Esophagus muscularis mucosa (tissue), 3 donors: ENCODE results near the gene RIN3.

Experiments used
- POLR2A ChIP-seq: fragments of 450-650 bp; IDR thresholded peaks from one replicate; pipeline ENCODE4 v1.6.1; 2017; ENCODE audit warnings: antibody characterized with exemption, moderate library complexity, mild to moderate bottlenecking, low read depth
- TF ChIP-seq, protein P1 (sequence below), 3 experiments: fragments of 200-600 bp in 2 of 3; fragments of 450-650 bp in 1 of 3; sonication (generic) in 2 of 3; IDR thresholded peaks; one replicate each; pipeline ENCODE4 v1.5.1; 2017 to 2019; ENCODE audit warnings: antibody characterized with exemption in 3 of 3, mild to moderate bottlenecking in 2 of 3, moderate library complexity in 1 of 3

DNA sequence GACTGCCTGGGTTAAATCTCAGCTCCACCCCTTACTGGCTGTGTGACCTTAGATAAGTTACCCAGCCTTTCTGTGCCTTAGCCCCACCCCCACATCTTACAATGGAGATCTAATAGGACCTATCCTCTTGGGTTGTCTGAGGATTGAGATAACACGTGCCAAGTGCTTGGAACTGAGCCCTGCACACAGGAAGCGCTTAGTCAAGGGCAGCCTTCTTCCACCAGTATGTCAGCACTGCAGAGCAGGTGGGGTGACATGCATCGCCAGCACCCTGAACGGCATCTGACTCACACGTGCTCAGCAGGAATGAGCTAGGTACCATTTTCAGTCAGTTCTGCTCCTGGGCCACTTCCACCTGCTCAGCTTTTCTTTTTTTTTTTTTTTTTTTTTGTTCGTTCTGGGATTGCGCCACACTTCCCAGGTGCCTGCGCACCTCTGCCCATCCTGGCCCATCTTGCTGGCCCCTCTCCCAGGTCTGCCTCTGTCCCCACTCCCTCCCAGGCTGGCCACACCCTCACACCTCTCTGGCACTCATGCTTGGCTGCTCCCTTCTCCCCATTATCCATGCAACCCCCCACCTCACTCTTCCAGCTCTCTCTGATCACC, 215.3 kb downstream of the RIN3 start:
- TF ChIP-seq, protein P1, sequence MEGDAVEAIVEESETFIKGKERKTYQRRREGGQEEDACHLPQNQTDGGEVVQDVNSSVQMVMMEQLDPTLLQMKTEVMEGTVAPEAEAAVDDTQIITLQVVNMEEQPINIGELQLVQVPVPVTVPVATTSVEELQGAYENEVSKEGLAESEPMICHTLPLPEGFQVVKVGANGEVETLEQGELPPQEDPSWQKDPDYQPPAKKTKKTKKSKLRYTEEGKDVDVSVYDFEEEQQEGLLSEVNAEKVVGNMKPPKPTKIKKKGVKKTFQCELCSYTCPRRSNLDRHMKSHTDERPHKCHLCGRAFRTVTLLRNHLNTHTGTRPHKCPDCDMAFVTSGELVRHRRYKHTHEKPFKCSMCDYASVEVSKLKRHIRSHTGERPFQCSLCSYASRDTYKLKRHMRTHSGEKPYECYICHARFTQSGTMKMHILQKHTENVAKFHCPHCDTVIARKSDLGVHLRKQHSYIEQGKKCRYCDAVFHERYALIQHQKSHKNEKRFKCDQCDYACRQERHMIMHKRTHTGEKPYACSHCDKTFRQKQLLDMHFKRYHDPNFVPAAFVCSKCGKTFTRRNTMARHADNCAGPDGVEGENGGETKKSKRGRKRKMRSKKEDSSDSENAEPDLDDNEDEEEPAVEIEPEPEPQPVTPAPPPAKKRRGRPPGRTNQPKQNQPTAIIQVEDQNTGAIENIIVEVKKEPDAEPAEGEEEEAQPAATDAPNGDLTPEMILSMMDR (IDR thresholded peaks at IDR 0.05), result no peak
- no peak for TF ChIP-seq POLR2A
